H1 (cell line): ENCODE results near the gene SNAPC3.

Source experiments
- ATF3 ChIP-seq: IDR thresholded peaks from 2 replicates; pipeline ENCODE4 v1.6.1; 2011; ENCODE audit warnings: low read depth, mild to moderate bottlenecking, low read length; ENCODE audit not compliant: insufficient read depth
- BRCA1 ChIP-seq: IDR thresholded peaks from 2 replicates; pipeline ENCODE4 v1.6.1; 2012; ENCODE audit warnings: low read depth, low read length, improper control_type of control experiment
- CTCF ChIP-seq, 3 experiments: IDR thresholded peaks; 1 replicate in 2 of 3; 2 replicates in 1 of 3; pipeline versions ENCODE4 v1.5.1 to v1.6.1; 2011; ENCODE audit warnings: low read length in 3 of 3, mild to moderate bottlenecking in 3 of 3, inconsistent platforms in 2 of 3, low read depth in 1 of 3, moderate library complexity in 1 of 3; ENCODE audit not compliant: insufficient read depth in 1 of 3; ENCODE audit errors: control extremely low read depth in 1 of 3
- GABPA ChIP-seq: IDR thresholded peaks from 2 replicates; pipeline ENCODE4 v1.6.1; 2011; ENCODE audit warnings: mild to moderate bottlenecking, low read length, moderate library complexity, borderline replicate concordance; ENCODE audit not compliant: insufficient read depth
- JUN ChIP-seq: IDR thresholded peaks from 2 replicates; pipeline ENCODE4 v1.6.1; 2011; ENCODE audit warnings: low read depth, mild to moderate bottlenecking, improper control_type of control experiment, low read length
- KDM1A ChIP-seq: fragments of 200-600, 300-600 bp; sonication (generic); IDR thresholded peaks from 2 replicates; pipeline ENCODE4 v1.7.1; 2016; ENCODE audit warnings: mild to moderate bottlenecking, low read length, borderline replicate concordance
- POLR2A ChIP-seq, 2 experiments: IDR thresholded peaks; 1 replicate in 1 of 2; 2 replicates in 1 of 2; pipeline ENCODE4 v1.6.1; 2011; ENCODE audit warnings: low read depth in 2 of 2, low read length in 2 of 2, mild to moderate bottlenecking in 2 of 2; ENCODE audit errors: control extremely low read depth in 1 of 2
- POLR2AphosphoS5 ChIP-seq: IDR thresholded peaks from 2 replicates; pipeline ENCODE4 v1.6.1; 2011; ENCODE audit warnings: low read depth, low read length
- RAD21 ChIP-seq, 2 experiments: IDR thresholded peaks in 1 of 2; conservative IDR thresholded peaks in 1 of 2; 2 replicates each; pipeline ENCODE4 v1.6.1; 2011; ENCODE audit warnings: low read depth in 2 of 2, low read length in 2 of 2, improper control_type of control experiment in 1 of 2, inconsistent platforms in 1 of 2, mild to moderate bottlenecking in 1 of 2, moderate library complexity in 1 of 2
- RFX5 ChIP-seq: IDR thresholded peaks from 2 replicates; pipeline ENCODE4 v1.6.1; 2011; ENCODE audit warnings: low read depth, low read length, improper control_type of control experiment, borderline replicate concordance
- SP2 ChIP-seq: IDR thresholded peaks from 2 replicates; pipeline ENCODE4 v1.6.1; 2012; ENCODE audit warnings: mild to moderate bottlenecking, low read length, inconsistent platforms
- TBP ChIP-seq: IDR thresholded peaks from 2 replicates; pipeline ENCODE4 v1.6.1; 2011; ENCODE audit warnings: low read depth, low read length, improper control_type of control experiment

- TF ChIP-seq POLR2AphosphoS5 (peak; percentile 65; the same call in 1 of the 2 replicates), CTCF (IDR thresholded peaks at IDR 0.05; ENCODE audit: control extremely low read depth in 1 of 3, insufficient read depth in 1 of 3, low read depth in 1 of 3, low read length in 3 of 3) (no peak), POLR2A (IDR thresholded peaks at IDR 0.05; ENCODE audit: control extremely low read depth in 1 of 2, low read depth in 2 of 2, low read length in 2 of 2) (0 out of 3 replicates have a peak, but pooled peaks of 1 of the 2 experiments have one; percentile 6), SP2 (no peak), BRCA1 (no peak), GABPA (no peak), RAD21 (IDR thresholded peaks at IDR 0.05 in 1 of 2, conservative IDR thresholded peaks at IDR 0.05 in 1 of 2; ENCODE audit: low read depth in 2 of 2, low read length in 2 of 2) (no peak), ATF3 (no peak), KDM1A (no peak), RFX5 (no peak), TBP (no peak), JUN (no peak)
These were observed 79.1 kb downstream of the SNAPC3 start for GRCh38 chr9:15501803-15502202.
